GM19324 (cell line): Measurements from ENCODE around the gene BCL7C.
"Not testable (repeated sequence)": the region's sequence is repeated elsewhere in the genome, so short reads cannot be mapped to it uniquely, and the experiment has no call there.

Source experiments
- ATAC-seq: cut with Tn5 transposase; IDR thresholded peaks from one replicate; pipeline ENCODE4 v1.9.1; 2021; ENCODE audit warnings: mild to moderate bottlenecking, moderate library complexity; ENCODE audit not compliant: unreplicated experiment, low FRiP score

BCL7C gene

DNA sequence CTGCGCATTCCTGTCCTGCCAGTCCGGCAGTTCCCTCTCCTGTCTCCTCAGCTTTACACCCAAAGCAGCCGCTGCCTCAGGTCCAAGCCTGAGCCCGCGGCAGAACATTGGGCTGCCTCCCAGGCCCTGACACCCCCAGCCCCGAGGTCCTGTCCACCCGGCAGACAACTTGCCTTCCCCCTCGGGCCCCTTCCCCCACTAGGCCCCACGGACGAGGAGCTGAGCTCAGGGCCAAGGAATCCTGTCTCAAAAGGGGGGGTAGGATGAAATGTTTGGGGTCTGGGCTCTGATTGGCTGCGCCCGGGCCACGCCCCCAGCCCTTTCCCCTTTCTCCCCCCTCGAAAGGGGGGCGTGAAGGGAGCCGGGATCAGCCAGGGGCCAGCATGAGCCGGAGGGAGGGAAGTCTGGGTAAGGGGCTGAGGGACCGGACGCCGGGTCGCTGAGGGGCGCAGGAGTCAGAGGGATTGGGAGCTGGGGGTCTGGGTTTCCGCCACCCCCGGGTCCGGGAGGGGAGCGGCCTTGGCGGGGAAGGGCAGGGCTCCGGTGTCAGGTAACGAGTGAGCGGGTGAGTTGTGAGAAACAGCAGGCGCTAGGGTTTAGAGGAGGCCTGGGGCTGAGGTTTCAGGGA is 2.5 kb upstream of the BCL7C start, which contains the start of gene CTF1:
Gene CTF1 (plus strand): TSS at position 354 of the 628 bp plus-strand sequence. CDS start 30 bp downstream, at position 384.
- no peak for ATAC-seq

GRCh38 chr16:30895627-30896260 is 1.9 kb upstream of the BCL7C start:
- ATAC-seq: no peak

DNA sequence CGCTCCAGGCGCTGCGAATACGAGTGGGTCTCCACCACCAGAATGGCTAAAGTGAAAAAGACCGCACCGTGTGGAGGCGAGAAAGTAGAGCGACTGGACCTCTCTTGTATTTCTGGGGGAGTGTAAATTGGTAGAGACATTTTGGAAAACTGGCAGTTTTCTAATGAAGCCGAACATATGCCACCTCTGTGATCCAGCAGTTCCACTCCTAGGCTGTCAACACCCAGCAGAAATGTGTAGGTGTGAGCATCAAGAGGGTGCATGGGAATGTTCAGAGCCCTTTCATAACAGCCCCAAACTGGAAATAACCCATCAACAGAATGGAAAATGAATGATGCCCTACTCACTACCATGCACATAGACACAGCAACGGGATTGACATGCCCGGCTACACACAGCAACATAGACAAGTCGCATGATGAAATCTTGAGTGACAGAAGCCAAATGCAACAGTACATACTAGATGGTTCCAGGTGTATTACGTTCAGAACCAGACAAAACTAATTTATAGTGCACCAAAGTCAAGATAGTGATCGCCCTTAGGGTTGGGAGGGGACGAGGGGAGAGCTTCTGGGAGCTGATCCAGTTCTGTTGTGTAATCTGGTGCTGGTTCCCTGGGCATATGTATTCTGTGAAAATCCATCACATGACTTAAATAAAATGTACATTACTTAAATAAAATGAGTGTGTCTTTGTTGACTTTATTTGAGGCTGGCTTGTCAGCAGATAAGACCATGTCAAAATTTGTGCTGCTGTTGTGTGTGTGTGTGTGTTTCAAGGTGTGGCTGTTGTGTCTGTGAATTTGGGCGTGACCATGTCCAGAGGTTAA is 877 bp upstream of the BCL7C start:
- ATAC-seq: no peak

- ATAC-seq: peak; percentile 5
Measured at GRCh38 chr16:30893417-30893743, 497 bp downstream of the BCL7C start.

DNA sequence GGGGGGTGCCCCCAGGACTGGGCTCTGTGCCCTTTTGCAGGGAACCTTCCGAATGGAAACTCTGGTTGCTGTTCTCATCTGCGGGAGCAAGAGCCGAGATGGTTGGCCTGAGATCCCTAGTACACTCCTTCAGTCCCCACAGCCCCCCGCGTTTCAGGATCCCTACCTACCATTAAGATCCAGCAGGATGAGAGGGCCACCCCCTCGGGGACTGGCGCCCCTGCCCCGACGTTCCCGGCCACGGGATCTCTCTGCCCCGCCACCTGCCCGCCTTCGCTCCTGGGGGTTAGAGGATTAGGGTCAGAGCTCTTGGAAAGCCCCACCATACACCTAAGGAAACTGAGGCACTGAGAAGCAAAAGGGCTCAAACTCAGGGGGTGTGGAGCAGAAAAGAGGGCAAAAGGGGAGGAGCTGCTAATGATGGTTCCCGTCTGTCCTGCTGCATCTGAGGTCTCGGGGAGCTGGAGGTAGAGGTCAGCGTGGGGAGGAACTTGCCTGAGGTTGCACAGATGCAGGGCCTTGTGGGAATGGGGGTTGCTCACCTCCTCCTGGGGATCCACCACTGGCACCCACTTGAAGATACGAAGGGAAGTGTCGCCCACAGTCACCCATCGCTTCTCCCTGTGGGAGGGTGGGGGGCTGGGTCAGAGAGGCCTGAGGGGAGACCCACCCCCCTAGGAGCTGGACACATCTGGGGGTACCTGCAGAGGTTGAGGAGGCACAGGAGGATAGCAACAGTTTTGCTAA is 1.0 kb downstream of the BCL7C start:
- ATAC-seq: no peak

GRCh38 chr16:30891043-30891823 is 2.6 kb downstream of the BCL7C start:
- ATAC-seq: not testable (repeated sequence)

GRCh38 chr16:30889721-30890120 is 4.2 kb downstream of the BCL7C start:
- ATAC-seq: no peak

GRCh38 chr16:30888856-30889499 is 4.9 kb downstream of the BCL7C start:
- no peak for ATAC-seq

- no peak for ATAC-seq
Measured at GRCh38 chr16:30887927-30888326, 6.0 kb downstream of the BCL7C start.

DNA sequence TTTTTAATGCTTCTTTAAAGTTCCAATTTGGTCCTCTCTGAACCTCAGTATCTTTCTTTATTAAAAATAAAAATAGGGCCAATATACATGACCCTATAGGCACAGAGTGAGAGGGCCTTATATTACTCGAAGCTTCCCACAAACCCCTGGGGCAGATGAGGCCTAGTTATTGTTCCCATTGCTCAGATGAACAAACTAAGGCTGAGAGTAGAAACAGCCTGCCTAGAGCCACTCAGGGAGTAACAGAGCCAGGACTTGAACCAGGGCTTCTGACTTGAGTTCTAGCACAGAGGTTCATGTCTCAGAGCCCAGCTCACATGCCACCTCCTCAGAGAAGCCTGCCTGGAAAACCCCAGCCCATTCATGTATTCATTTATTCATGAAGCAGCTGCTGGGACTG is 7.7 kb downstream of the BCL7C start:
- ATAC-seq: no peak

DNA sequence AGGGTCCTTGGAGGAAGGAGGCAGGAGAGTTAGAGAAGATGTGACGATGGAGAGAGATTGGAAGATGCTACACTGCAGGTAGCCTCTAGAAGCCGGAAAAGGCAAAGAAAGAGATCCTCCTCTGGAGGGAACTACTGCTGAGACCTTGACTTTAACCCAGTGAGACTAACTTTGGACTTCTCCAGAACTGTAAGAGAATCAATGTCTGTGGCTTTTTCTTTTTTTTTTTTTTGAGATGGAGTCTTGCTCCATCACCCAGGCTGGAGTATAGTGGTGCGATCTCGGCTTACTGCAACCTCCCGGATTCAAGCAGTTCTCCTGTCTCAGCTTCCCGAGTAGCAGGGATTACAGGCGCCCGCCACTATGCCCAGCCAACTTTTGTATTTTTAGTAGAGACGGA is 8.7 kb downstream of the BCL7C start:
- ATAC-seq: no peak

GRCh38 chr16:30884760-30885159 is 9.1 kb downstream of the BCL7C start:
- no peak for ATAC-seq

- no peak for ATAC-seq
Measured at GRCh38 chr16:30882429-30883310, 11.2 kb downstream of the BCL7C start.

GRCh38 chr16:30876867-30877266 is 17.0 kb downstream of the BCL7C start:
- no peak for ATAC-seq

GRCh38 chr16:30875871-30876801 is 17.7 kb downstream of the BCL7C start:
- ATAC-seq: no peak

DNA sequence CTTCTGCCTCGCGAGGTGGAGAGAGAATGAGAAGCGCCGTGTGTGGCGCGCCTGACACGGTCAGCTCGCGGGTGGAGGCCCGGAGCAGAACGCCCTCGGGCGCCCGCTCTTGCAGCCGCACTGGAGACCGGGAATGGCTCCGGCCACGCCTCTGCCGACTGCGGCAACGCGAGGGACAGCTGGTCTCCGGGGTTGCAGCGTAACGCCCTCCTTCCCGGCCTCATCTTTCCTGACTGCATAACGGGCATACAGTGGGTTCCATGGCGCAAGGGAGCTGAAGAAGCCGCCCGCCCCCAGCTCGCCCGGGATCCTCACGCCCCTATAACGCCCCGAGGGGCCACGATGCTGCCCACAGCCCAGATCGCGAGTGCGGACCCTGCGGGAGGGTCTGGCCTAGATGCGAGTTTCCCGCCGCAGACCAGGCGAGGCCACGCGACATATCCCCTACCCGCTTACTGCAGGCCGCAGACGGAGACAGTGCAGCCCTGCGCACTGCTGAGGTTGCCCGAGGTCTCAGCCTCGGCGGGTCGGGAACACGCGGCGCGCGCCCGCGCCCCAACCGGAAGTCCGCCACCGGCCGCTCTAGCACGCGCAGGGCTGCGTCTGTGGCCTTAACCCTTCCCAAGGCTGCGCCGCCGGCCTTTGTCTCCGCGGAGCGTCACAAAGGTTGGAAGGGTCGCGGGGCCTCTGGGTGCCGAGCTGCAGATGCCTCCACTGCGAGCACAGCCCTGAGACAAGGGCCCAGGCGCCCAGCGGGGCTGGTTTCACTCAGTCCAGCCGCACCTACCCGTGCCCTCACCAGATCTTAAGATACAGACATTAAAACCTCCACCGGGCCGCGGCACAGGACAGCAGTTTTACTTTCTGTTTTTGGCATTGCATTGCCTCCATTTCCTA is 18.8 kb downstream of the BCL7C start:
- peak; percentile 86 for ATAC-seq
